Left ventricle myocardium inferior (tissue), 1 donor: ENCODE results near the gene ULK4. TPM values are rescaled to one million over a fixed set of nuclear protein-coding genes. Genes with fewer than 3 reads are reported as not detected.
"Not testable (repeated sequence)": the region's sequence is repeated elsewhere in the genome, so short reads cannot be mapped to it uniquely, and the experiment has no call there.

Experiments used
- DNase-seq: peaks from one replicate; pipeline ENCODE4 v3.0.0-alpha.2; 2020
- H3K27ac ChIP-seq: fragments of 200-600 bp; replicated peaks from 2 replicates; pipeline ENCODE4 v1.8.0; 2021
- H3K27me3 ChIP-seq: fragments of 200-600 bp; 2 replicates; pipeline ENCODE4 v1.8.0; 2021; ENCODE audit warnings: low read depth
- H3K36me3 ChIP-seq: fragments of 200-600 bp; 2 replicates; pipeline ENCODE4 v1.8.0; 2021
- H3K4me1 ChIP-seq: fragments of 200-600 bp; 2 replicates; pipeline ENCODE4 v1.8.0; 2021
- H3K4me3 ChIP-seq: fragments of 200-600 bp; 2 replicates; pipeline ENCODE4 v1.8.0; 2021; ENCODE audit warnings: mild to moderate bottlenecking, moderate library complexity
- H3K9me3 ChIP-seq: fragments of 200-600 bp; replicated peaks from 2 replicates; pipeline ENCODE4 v1.8.0; 2021
- CTCF ChIP-seq: fragments of 200-600 bp; IDR thresholded peaks from 2 replicates; pipeline ENCODE4 v1.8.0; 2021; ENCODE audit warnings: antibody characterized with exemption, mild to moderate bottlenecking, borderline replicate concordance
- intact Hi-C: fragments of 100-400 bp; cut with micrococcal nuclease; formaldehyde crosslinking; loops from one replicate; pipeline ENCODE4 v1.11.0; 2022
- total RNA-seq: library from RNA; stranded (reverse); fragmentation: NEBNext Ultra II Directional; extraction: Animal tissue kit (Norgen Biotek cat#: 25700); gene quantifications from one replicate; pipeline ENCODE4 v1.2.1, GENCODE V29; 2021
- donor health status: DM: no; HTN: yes; CAD: no; lungs with severe emphysema.

ULK4 gene
- total RNA-seq, 1 donor from 2014 or later, result 1.8 TPM

GRCh38 chr3:41290306-41290705 is 671.6 kb downstream of the ULK4 start:
- Histone ChIP-seq H3K27ac (no peak overlapping the region), H3K36me3 (no peaks in the 10 kb centered on the region), H3K9me3 (no peaks in the 10 kb centered on the region), H3K27me3 (no peaks in the 10 kb centered on the region), H3K4me1 (peaks cover 21% of the 10 kb centered on the region), H3K4me3 (no peak overlapping the region)
- DNase-seq, result no peak
- TF ChIP-seq CTCF, result no peak
- intact Hi-C loops, result no loop called here

GRCh38 chr3:41288785-41289184 is 673.1 kb downstream of the ULK4 start:
- peaks cover 21% of the 10 kb centered on the region for H3K4me1 ChIP-seq
- no peak for DNase-seq
- H3K9me3 ChIP-seq, result no peaks in the 10 kb centered on the region
- H3K36me3 ChIP-seq, result no peaks in the 10 kb centered on the region
- no peaks in the 10 kb centered on the region for H3K27me3 ChIP-seq
- H3K27ac ChIP-seq, result no peak overlapping the region
- no peak overlapping the region for H3K4me3 ChIP-seq
- intact Hi-C loops, result no loop called here
- TF ChIP-seq CTCF, result no peak

- Histone ChIP-seq H3K9me3 (peaks cover 7% of the 10 kb centered on the region), H3K27ac (no peak overlapping the region), H3K4me1 (peaks cover 12% of the 10 kb centered on the region), H3K27me3 (no peaks in the 10 kb centered on the region), H3K4me3 (no peak overlapping the region), H3K36me3 (no peaks in the 10 kb centered on the region)
- intact Hi-C loops, result no loop called here
- no peak for TF ChIP-seq CTCF
- DNase-seq, result no peak
These were observed 675.6 kb downstream of the ULK4 start for GRCh38 chr3:41286305-41286704.

GRCh38 chr3:41284934-41285333 is 677.0 kb downstream of the ULK4 start:
- intact Hi-C loops, DNase-seq, H3K36me3 ChIP-seq, H3K27ac ChIP-seq, H3K9me3 ChIP-seq, H3K4me3 ChIP-seq, H3K27me3 ChIP-seq: not testable (repeated sequence)
- H3K4me1 ChIP-seq, result peaks cover 12% of the 10 kb centered on the region

- TF ChIP-seq CTCF, result no peak
- Histone ChIP-seq H3K27ac (no peak overlapping the region), H3K9me3 (peaks cover 4% of the 10 kb centered on the region), H3K4me1 (no peaks in the 10 kb centered on the region), H3K4me3 (no peak overlapping the region), H3K36me3 (no peaks in the 10 kb centered on the region), H3K27me3 (no peaks in the 10 kb centered on the region)
- intact Hi-C loops, result no loop called here
- DNase-seq, result no peak
These were observed 684.0 kb downstream of the ULK4 start for GRCh38 chr3:41277790-41278465.

GRCh38 chr3:41276191-41276590 is 685.7 kb downstream of the ULK4 start:
- TF ChIP-seq CTCF, result no peak
- Histone ChIP-seq H3K27ac (no peak overlapping the region), H3K27me3 (no peaks in the 10 kb centered on the region), H3K4me3 (no peak overlapping the region), H3K36me3 (no peaks in the 10 kb centered on the region), H3K9me3 (peaks cover 16% of the 10 kb centered on the region), H3K4me1 (no peaks in the 10 kb centered on the region)
- no peak for DNase-seq
- intact Hi-C loops, result no loop called here
